Activated CD8-positive, alpha-beta T cell treated with anti-CD3 and anti-CD28 coated beads for 36 hours (primary cell): ENCODE measurements around the gene FOXI1. TPM values are rescaled to one million over a fixed set of nuclear protein-coding genes. Genes with fewer than 3 reads are reported as not detected.

Experiments used
- ATAC-seq: fragments of 200-7000 bp; cut with Tn5 transposase; one replicate; pipeline ENCODE4 v1.10.0; 2021; ENCODE audit warnings: mild to moderate bottlenecking, moderate library complexity
- CTCF ChIA-PET: fragments of 350-600 bp; sonication (Branson Sonifier 250); formaldehyde crosslinking; loops from one replicate; lab custom pipeline; 2021; ENCODE audit warnings: antibody characterized with exemption; lab: Charles Lee
- POLR2A ChIA-PET: fragments of 350-600 bp; sonication (Branson Sonifier 250); formaldehyde crosslinking; loops from one replicate; lab custom pipeline; 2021; ENCODE audit warnings: antibody characterized with exemption; lab: Charles Lee
- DNase-seq: peaks from one replicate; pipeline ENCODE4 v3.0.0-alpha.2; 2020
- H3K27ac Mint-ChIP-seq: one replicate; pipeline ENCODE4 v1.8.0; 2021; ENCODE audit warnings: mild to moderate bottlenecking, mixed read lengths
- H3K27me3 Mint-ChIP-seq: one replicate; pipeline ENCODE4 v1.8.0; 2021; ENCODE audit warnings: mixed read lengths
- H3K36me3 Mint-ChIP-seq: one replicate; pipeline ENCODE4 v1.8.0; 2021; ENCODE audit warnings: low read depth, mixed read lengths
- H3K4me1 Mint-ChIP-seq: one replicate; pipeline ENCODE4 v1.8.0; 2021; ENCODE audit warnings: low read depth, mixed read lengths
- H3K4me3 Mint-ChIP-seq: one replicate; pipeline ENCODE4 v1.8.0; 2021; ENCODE audit warnings: mild to moderate bottlenecking, moderate library complexity, mixed read lengths
- H3K9me3 Mint-ChIP-seq: one replicate; pipeline ENCODE4 v1.8.0; 2021; ENCODE audit warnings: mixed read lengths
- intact Hi-C: fragments of 100-400 bp; cut with micrococcal nuclease; formaldehyde crosslinking; loops from one replicate; pipeline ENCODE4 v1.10.0; 2022
- total RNA-seq, 2 experiments: library from RNA; stranded (reverse); gene quantifications; one replicate each; pipeline ENCODE4 v1.2.3, GENCODE V29; 2021
- TF ChIP-seq, protein P1 (sequence below): fragments of 200-600 bp; IDR thresholded peaks from one replicate; pipeline ENCODE4 v1.8.0; 2022; ENCODE audit warnings: antibody characterized with exemption, mild to moderate bottlenecking

FOXI1 gene
- total RNA-seq = not detected

DNA sequence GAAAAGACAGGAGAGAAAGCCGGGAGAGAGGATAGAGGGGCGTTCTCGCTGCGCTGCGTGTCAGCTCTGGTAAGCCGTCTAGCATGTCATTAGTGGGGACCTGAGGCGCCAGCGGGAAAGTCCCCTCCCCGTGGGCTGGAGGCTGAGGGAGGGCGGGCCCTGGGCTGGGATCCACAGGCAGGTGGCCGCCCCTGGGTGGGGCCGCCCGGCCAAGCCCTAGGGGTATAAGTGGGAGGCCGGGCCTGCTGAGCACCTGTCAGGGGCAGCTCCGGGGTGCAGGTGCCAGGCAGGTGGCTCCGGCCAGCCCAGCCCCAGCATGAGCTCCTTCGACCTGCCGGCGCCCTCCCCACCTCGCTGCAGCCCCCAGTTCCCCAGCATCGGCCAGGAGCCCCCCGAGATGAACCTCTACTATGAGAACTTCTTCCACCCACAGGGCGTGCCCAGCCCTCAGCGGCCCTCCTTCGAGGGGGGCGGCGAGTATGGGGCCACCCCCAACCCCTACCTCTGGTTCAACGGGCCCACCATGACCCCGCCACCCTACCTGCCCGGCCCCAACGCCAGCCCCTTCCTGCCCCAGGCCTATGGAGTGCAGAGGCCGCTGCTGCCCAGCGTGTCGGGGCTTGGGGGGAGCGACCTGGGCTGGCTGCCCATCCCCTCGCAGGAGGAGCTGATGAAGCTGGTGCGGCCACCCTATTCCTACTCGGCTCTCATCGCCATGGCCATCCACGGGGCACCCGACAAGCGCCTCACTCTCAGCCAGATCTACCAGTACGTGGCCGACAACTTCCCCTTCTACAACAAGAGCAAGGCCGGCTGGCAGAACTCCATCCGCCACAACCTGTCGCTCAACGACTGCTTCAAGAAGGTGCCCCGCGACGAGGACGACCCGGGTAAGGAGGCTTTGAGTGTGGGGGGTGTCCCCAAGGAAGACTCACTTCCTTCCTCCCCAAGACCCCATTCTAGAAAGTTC, at the start of gene FOXI1:
FOXI1 (plus strand) TSS at position 256 of the 970 bp plus-strand sequence; CDS start at position 317, 61 bp downstream.
- no peak within 1 kb of the TSS for H3K4me3 Mint-ChIP-seq
- ChIA-PET CTCF (no interaction called here), POLR2A (no interaction called here)
- no peak for DNase-seq
- no peak within 1 kb of the TSS for H3K27ac Mint-ChIP-seq
- TF ChIP-seq, protein P1, sequence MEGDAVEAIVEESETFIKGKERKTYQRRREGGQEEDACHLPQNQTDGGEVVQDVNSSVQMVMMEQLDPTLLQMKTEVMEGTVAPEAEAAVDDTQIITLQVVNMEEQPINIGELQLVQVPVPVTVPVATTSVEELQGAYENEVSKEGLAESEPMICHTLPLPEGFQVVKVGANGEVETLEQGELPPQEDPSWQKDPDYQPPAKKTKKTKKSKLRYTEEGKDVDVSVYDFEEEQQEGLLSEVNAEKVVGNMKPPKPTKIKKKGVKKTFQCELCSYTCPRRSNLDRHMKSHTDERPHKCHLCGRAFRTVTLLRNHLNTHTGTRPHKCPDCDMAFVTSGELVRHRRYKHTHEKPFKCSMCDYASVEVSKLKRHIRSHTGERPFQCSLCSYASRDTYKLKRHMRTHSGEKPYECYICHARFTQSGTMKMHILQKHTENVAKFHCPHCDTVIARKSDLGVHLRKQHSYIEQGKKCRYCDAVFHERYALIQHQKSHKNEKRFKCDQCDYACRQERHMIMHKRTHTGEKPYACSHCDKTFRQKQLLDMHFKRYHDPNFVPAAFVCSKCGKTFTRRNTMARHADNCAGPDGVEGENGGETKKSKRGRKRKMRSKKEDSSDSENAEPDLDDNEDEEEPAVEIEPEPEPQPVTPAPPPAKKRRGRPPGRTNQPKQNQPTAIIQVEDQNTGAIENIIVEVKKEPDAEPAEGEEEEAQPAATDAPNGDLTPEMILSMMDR = no peak
- no peak for ATAC-seq
- intact Hi-C loops = loop anchor here (10.0 kb wide), 1 partner anchor 509 kb away; no protein-coding TSS in a partner anchor
- peaks cover 4% of the 10 kb centered on the region for H3K27me3 Mint-ChIP-seq
- H3K9me3 Mint-ChIP-seq = no peaks in the 10 kb centered on the region
- H3K36me3 Mint-ChIP-seq = no peaks in the 10 kb centered on the region
- H3K4me1 Mint-ChIP-seq = no peaks in the 10 kb centered on the region

DNA sequence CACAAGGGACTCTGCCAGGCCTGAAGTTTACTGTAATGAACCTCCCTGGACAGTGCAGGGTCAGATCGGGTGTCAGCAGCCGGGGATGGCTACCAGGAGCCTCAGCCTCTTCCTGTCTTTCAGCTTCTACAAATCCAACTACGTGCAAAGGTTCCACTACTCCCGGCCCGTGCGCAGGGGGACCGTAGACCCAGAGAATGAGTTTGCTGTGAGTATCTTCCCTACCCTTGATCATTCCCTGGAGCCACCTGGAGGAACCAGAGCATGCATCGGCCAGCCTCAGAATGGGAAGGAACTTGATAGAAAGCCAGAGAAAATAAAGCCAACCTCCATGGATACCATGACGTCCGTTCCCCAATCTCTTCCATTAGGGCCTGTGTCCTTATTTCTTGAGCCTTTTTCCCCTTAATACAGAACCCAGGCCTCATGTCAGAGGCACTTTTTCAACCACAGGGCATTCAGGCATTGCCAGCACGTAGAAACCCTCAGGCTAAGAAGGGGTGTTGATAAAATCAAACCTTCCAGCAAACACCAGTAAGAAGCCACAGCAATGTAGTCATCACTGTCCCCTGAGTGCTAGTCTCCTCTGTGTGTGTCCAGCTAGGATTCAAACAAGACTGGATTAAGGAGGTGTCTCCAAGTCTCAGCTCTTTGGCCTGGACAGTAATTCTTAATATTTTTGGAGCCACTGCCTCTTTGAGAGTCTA, 49.0 kb upstream of the FOXI1 start:
- intact Hi-C loops = no loop called here
- Mint-ChIP-seq H3K27me3 (no peaks in the 10 kb centered on the region), H3K36me3 (peaks cover 87% of the 10 kb centered on the region), H3K4me3 (no peak overlapping the region), H3K27ac (no peak overlapping the region), H3K4me1 (no peaks in the 10 kb centered on the region), H3K9me3 (peaks cover 7% of the 10 kb centered on the region)
- CTCF ChIA-PET = interaction anchor here (2.0 kb wide), 1 partner anchor 15 kb away, joined by 6 read pairs; no protein-coding TSS in a partner anchor
- DNase-seq (no peak), ATAC-seq (no peak)
- TF ChIP-seq, protein P1 = no peak
- POLR2A ChIA-PET = interaction anchor here (1.2 kb wide), 1 partner anchor 8 kb away, joined by 3 read pairs; no protein-coding TSS in a partner anchor

DNA sequence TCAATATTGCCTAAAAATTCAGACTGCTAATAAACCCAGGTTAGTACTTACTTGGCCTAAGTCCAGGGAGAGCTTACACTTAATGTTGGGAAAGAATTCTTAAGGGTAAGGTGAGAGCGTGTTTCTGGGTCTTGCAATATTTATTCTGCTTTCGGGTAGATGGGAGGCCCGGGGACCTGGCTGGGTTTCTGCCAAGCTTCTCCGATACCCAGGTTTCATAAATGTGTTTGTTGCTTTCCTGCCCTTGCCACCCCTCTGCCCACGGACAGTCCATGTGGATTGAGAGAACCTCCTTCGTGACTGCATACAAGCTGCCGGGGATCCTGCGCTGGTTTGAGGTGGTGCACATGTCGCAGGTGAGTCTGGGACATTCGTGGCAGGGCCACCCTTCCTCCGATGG, 48.4 kb upstream of the FOXI1 start:
- CTCF ChIA-PET = interaction anchor here (2.0 kb wide), 1 partner anchor 14 kb away, joined by 6 read pairs; no protein-coding TSS in a partner anchor
- POLR2A ChIA-PET = no interaction called here
- Mint-ChIP-seq H3K36me3 (peaks cover 88% of the 10 kb centered on the region), H3K4me3 (no peak overlapping the region), H3K27ac (no peak overlapping the region), H3K4me1 (no peaks in the 10 kb centered on the region), H3K9me3 (peaks cover 7% of the 10 kb centered on the region), H3K27me3 (no peaks in the 10 kb centered on the region)
- no peak for ATAC-seq
- TF ChIP-seq, protein P1 = no peak
- no peak for DNase-seq
- intact Hi-C loops = no loop called here

DNA sequence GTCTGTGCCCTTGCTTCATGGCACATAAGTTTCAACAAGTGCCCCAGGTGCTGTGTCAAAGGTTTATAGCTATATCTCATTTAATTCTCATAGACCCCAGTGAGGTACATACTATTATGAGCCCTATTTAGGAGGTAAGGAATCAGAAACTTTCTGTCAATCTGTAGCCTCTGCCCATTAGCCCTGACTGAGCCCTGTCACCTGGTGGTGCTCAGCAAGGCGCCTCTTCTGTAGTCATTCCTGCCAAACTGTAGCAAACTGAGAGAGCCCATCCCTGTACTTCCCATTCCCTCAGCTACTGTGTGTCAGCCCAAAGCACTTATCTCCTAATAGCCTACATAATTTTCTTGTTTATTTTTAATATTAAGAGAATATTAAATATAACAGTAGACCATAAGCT, 46.5 kb upstream of the FOXI1 start:
- CTCF ChIA-PET = no interaction called here
- POLR2A ChIA-PET = no interaction called here
- intact Hi-C loops = no loop called here
- DNase-seq (no peak), ATAC-seq (no peak)
- Mint-ChIP-seq H3K9me3 (peaks cover 7% of the 10 kb centered on the region), H3K27ac (no peak overlapping the region), H3K27me3 (no peaks in the 10 kb centered on the region), H3K36me3 (peaks cover 83% of the 10 kb centered on the region), H3K4me3 (no peak overlapping the region), H3K4me1 (no peaks in the 10 kb centered on the region)
- TF ChIP-seq, protein P1 = no peak
